GM18499 (cell line): Measurements from ENCODE around the gene SLC2A1.

Source experiments
- ATAC-seq: cut with Tn5 transposase; IDR thresholded peaks from one replicate; pipeline ENCODE4 v1.9.1; 2021; ENCODE audit warnings: moderate number of reproducible peaks; ENCODE audit not compliant: insufficient read depth, unreplicated experiment

Gene SLC2A1

GRCh38 chr1:42944246-42944928, 14.3 kb downstream of the SLC2A1 start:
- no peak for ATAC-seq

- ATAC-seq: no peak
Observed at GRCh38 chr1:42943728-42944127, 14.9 kb downstream of the SLC2A1 start.

GRCh38 chr1:42943166-42943565, 15.5 kb downstream of the SLC2A1 start:
- no peak for ATAC-seq

GRCh38 chr1:42942444-42942843, 16.2 kb downstream of the SLC2A1 start:
- no peak for ATAC-seq

- ATAC-seq: no peak
Observed at GRCh38 chr1:42941640-42942330, 16.9 kb downstream of the SLC2A1 start.

GRCh38 chr1:42940851-42941639, 17.6 kb downstream of the SLC2A1 start:
- ATAC-seq: no peak

GRCh38 chr1:42938645-42939615, 19.7 kb downstream of the SLC2A1 start:
- ATAC-seq: no peak

- ATAC-seq: no peak
Observed at GRCh38 chr1:42937836-42938644, 20.6 kb downstream of the SLC2A1 start.

GRCh38 chr1:42937141-42937696, 21.4 kb downstream of the SLC2A1 start:
- ATAC-seq: no peak

GRCh38 chr1:42936309-42937078, 22.2 kb downstream of the SLC2A1 start:
- ATAC-seq: no peak

GRCh38 chr1:42935971-42936308, 22.7 kb downstream of the SLC2A1 start:
- ATAC-seq: no peak

- ATAC-seq: no peak
Observed at GRCh38 chr1:42935313-42935895, 23.3 kb downstream of the SLC2A1 start.

GRCh38 chr1:42934541-42935312, 23.9 kb downstream of the SLC2A1 start:
- no peak for ATAC-seq

GRCh38 chr1:42933610-42934491, 24.8 kb downstream of the SLC2A1 start:
- no peak for ATAC-seq

- ATAC-seq: no peak
Observed at GRCh38 chr1:42933060-42933586, 25.5 kb downstream of the SLC2A1 start.

GRCh38 chr1:42932442-42932941, 26.2 kb downstream of the SLC2A1 start:
- no peak for ATAC-seq
